ENCODE results near the gene PCDH15.

DNA sequence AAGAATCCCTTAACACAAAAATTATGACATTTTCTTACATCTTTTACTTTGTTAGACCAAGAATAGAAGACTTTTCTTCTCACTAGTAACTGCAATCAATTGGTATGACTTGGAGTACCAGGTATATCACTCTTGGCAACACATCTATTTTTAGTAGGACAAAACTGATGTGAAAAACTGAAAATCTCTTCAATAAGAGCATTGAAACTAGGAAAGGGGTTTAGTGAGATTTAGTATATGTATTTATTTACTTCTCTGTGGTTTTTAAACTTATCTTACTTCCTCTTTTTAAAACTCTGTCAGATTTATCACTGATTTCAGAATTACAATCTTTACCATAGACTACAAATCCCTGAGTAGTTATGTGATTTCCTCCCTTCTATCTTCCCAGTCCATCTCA, 366.2 kb downstream of the PCDH15 start:
- TF ChIP-seq CTCF (IDR thresholded peaks at IDR 0.05) = no peak
- TF ChIP-seq ERG (CRISPR knock-in tag; IDR thresholded peaks at IDR 0.05) = no peak
- no peak for TF ChIP-seq ZNF138 (CRISPR knock-in tag; conservative IDR thresholded peaks at IDR 0.05)
- no peak for TF ChIP-seq E2F1 (CRISPR knock-in tag; IDR thresholded peaks at IDR 0.05)
- TF ChIP-seq MXD4 (CRISPR knock-in tag; IDR thresholded peaks at IDR 0.05; ENCODE audit: borderline replicate concordance) = no peak
- TF ChIP-seq, protein P1, sequence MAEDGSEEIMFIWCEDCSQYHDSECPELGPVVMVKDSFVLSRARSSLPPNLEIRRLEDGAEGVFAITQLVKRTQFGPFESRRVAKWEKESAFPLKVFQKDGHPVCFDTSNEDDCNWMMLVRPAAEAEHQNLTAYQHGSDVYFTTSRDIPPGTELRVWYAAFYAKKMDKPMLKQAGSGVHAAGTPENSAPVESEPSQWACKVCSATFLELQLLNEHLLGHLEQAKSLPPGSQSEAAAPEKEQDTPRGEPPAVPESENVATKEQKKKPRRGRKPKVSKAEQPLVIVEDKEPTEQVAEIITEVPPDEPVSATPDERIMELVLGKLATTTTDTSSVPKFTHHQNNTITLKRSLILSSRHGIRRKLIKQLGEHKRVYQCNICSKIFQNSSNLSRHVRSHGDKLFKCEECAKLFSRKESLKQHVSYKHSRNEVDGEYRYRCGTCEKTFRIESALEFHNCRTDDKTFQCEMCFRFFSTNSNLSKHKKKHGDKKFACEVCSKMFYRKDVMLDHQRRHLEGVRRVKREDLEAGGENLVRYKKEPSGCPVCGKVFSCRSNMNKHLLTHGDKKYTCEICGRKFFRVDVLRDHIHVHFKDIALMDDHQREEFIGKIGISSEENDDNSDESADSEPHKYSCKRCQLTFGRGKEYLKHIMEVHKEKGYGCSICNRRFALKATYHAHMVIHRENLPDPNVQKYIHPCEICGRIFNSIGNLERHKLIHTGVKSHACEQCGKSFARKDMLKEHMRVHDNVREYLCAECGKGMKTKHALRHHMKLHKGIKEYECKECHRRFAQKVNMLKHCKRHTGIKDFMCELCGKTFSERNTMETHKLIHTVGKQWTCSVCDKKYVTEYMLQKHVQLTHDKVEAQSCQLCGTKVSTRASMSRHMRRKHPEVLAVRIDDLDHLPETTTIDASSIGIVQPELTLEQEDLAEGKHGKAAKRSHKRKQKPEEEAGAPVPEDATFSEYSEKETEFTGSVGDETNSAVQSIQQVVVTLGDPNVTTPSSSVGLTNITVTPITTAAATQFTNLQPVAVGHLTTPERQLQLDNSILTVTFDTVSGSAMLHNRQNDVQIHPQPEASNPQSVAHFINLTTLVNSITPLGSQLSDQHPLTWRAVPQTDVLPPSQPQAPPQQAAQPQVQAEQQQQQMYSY (CRISPR knock-in tag; IDR thresholded peaks at IDR 0.05) = no peak
- TF ChIP-seq, protein P2, sequence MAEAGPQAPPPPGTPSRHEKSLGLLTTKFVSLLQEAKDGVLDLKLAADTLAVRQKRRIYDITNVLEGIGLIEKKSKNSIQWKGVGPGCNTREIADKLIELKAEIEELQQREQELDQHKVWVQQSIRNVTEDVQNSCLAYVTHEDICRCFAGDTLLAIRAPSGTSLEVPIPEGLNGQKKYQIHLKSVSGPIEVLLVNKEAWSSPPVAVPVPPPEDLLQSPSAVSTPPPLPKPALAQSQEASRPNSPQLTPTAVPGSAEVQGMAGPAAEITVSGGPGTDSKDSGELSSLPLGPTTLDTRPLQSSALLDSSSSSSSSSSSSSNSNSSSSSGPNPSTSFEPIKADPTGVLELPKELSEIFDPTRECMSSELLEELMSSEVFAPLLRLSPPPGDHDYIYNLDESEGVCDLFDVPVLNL (CRISPR knock-in tag; IDR thresholded peaks at IDR 0.05; ENCODE audit: borderline replicate concordance, low read depth) = no peak
- TF ChIP-seq TEAD4 (CRISPR knock-in tag; IDR thresholded peaks at IDR 0.05) = no peak
- TF ChIP-seq RELA (CRISPR knock-in tag; IDR thresholded peaks at IDR 0.05; ENCODE audit: borderline replicate concordance) = no peak
- TF ChIP-seq ATF6 (CRISPR knock-in tag; IDR thresholded peaks at IDR 0.05) = no peak

Data from WTC11 (cell line).